Breast epithelium (tissue), 4 donors: ENCODE results near the gene KIF3B. TPM values are rescaled to one million over a fixed set of nuclear protein-coding genes. Genes with fewer than 3 reads are reported as not detected.

Experiments
- DNase-seq, 2 donors: peaks; one replicate each; pipeline ENCODE4 v3.0.0-alpha.2; 2019; ENCODE audit warnings: low spot score in 2 of 2
- H3K27ac ChIP-seq, 2 donors: fragments of 200-600 bp; sonication (generic) in 1 of 2; one replicate each; pipeline ENCODE4 v1.5.1; 2016 to 2019; ENCODE audit warnings: mild to moderate bottlenecking in 1 of 2
- H3K27me3 ChIP-seq, 2 donors: fragments of 200-600 bp; sonication (generic) in 1 of 2; one replicate each; pipeline versions ENCODE4 v1.5.1 to v1.6.0; 2017 to 2019; ENCODE audit warnings: control low read depth in 1 of 2, mild to moderate bottlenecking in 1 of 2
- H3K36me3 ChIP-seq: fragments of 200-600 bp; one replicate; pipeline ENCODE4 v1.5.1; 2019
- H3K4me1 ChIP-seq, 2 donors: fragments of 200-600 bp; sonication (generic); one replicate each; pipeline ENCODE4 v1.5.1; 2016 to 2019; ENCODE audit warnings: control low read depth in 1 of 2
- H3K4me3 ChIP-seq, 3 donors: fragments of 200-600 bp; sonication (generic); 1 replicate in 2 of 3; 2 replicates in 1 of 3; pipeline ENCODE4 v1.5.1; 2016 to 2019; ENCODE audit warnings: mild to moderate bottlenecking in 3 of 3, moderate library complexity in 2 of 3
- H3K9me3 ChIP-seq, 2 donors: fragments of 200-600 bp; sonication (generic) in 1 of 2; one replicate each; pipeline ENCODE4 v1.5.1; 2016 to 2019; ENCODE audit warnings: control low read depth in 1 of 2
- POLR2A ChIP-seq: fragments of 450-650 bp; IDR thresholded peaks from one replicate; pipeline ENCODE4 v1.6.1; 2016; ENCODE audit warnings: antibody characterized with exemption, mild to moderate bottlenecking, moderate library complexity
- POLR2AphosphoS5 ChIP-seq, 3 donors: sonication (generic); formaldehyde crosslinking; IDR thresholded peaks; one replicate each; pipeline ENCODE4 v1.6.1; 2017; ENCODE audit warnings: antibody characterized with exemption in 3 of 3
- intact Hi-C: fragments of 100-400 bp; cut with DNase I; formaldehyde crosslinking; loops from one replicate; pipeline ENCODE4 v1.15.1; 2023; ENCODE audit warnings: low total_unique reads
- total RNA-seq, 3 donors: library from RNA; depleted of rRNA; stranded (reverse); fragments of >200 nt; gene quantifications; one replicate each; pipeline ENCODE4 v1.1.0, GENCODE V29; 2016
- TF ChIP-seq, protein P1 (sequence below), 3 donors: fragments of 450-650 bp; IDR thresholded peaks; one replicate each; pipeline ENCODE4 v1.5.1; 2016 to 2017; ENCODE audit warnings: antibody characterized with exemption in 3 of 3, mild to moderate bottlenecking in 3 of 3, moderate library complexity in 3 of 3

Gene KIF3B
- total RNA-seq, 3 donors from 2014 or later = 23.7 to 28.6 (median 24.6) TPM

DNA sequence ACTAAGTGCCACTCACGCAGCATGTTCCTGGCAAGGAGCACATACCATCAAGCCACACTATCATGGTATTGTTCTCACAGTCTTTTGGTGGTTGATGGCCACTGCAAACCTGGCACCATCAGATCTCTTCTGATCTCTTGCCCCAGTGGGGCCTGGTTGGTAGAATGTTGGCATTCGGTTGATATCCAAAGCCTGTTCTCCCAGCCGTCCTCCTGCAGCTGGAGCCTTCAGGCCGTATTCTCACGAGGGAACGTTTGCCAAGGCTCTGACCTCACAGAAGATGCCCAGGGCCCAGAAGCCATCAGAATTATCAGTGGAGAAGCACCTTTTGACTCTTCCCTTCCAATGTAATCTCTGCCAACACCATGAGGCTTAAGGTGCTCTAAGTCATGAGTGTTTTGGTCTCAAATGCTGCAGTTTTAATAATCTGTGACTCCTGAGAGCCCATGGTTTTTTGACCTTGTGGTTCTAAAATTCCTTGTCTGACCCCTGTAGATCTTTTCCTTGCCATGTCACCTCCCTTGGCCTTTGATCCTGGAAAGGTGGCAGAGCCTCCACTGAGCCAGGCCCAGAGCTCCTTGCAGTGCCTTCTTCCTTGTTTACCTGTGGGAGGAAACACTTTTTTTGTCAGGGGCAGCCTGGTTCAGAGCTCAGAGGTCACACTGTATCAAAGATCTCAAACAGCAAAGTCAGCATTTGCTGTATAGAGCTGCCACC is 42.0 kb upstream of the KIF3B start:
- H3K27me3 ChIP-seq = no peaks in the 10 kb centered on the region
- no peaks in the 10 kb centered on the region for H3K9me3 ChIP-seq
- no peak for DNase-seq
- no peaks in the 10 kb centered on the region for H3K4me1 ChIP-seq
- no peak overlapping the region for H3K4me3 ChIP-seq
- intact Hi-C loops = no loop called here
- H3K27ac ChIP-seq = peak overlapping the region; percentile 48 to 54
- H3K36me3 ChIP-seq = no peaks in the 10 kb centered on the region
- TF ChIP-seq, protein P1, sequence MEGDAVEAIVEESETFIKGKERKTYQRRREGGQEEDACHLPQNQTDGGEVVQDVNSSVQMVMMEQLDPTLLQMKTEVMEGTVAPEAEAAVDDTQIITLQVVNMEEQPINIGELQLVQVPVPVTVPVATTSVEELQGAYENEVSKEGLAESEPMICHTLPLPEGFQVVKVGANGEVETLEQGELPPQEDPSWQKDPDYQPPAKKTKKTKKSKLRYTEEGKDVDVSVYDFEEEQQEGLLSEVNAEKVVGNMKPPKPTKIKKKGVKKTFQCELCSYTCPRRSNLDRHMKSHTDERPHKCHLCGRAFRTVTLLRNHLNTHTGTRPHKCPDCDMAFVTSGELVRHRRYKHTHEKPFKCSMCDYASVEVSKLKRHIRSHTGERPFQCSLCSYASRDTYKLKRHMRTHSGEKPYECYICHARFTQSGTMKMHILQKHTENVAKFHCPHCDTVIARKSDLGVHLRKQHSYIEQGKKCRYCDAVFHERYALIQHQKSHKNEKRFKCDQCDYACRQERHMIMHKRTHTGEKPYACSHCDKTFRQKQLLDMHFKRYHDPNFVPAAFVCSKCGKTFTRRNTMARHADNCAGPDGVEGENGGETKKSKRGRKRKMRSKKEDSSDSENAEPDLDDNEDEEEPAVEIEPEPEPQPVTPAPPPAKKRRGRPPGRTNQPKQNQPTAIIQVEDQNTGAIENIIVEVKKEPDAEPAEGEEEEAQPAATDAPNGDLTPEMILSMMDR (IDR thresholded peaks at IDR 0.05) = no peak
- no peak for TF ChIP-seq POLR2A
- TF ChIP-seq POLR2AphosphoS5 (IDR thresholded peaks at IDR 0.05) = no peak

DNA sequence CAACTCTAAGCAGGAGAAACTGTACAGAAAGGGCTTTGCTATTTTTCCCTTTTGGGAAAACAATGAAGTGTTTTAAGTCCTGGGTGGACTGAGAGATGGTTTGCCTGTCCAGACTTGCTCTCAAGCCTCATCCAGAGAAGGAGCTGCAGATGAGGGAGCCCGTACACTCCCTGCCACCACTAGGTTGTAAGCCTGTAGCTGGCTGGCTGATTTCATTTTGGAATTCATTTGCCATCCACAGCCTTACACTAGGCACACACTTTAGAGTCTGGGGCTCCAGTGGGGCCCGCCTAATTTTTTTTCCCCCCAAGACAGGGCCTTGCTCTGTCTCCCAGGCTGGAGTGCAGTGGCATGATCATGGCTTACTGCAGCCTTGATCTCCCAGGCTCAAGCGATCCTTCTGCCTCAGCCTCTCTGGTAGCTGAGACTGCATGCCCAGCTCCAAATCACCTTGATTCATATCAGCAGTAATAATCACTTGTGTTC is 41.4 kb upstream of the KIF3B start:
- no peak for TF ChIP-seq POLR2A
- Histone ChIP-seq H3K27me3 (no peaks in the 10 kb centered on the region), H3K9me3 (no peaks in the 10 kb centered on the region), H3K4me3 (no peak overlapping the region), H3K4me1 (no peaks in the 10 kb centered on the region), H3K36me3 (no peaks in the 10 kb centered on the region), H3K27ac (peak overlapping the region; percentile 48 to 54)
- intact Hi-C loops = no loop called here
- peak in 1 of 2 donors; percentile 24 for DNase-seq

GRCh38 chr20:32236819-32237218 is 40.6 kb upstream of the KIF3B start:
- Histone ChIP-seq H3K4me3 (no peak overlapping the region), H3K27me3 (no peaks in the 10 kb centered on the region), H3K4me1 (no peaks in the 10 kb centered on the region), H3K9me3 (no peaks in the 10 kb centered on the region), H3K36me3 (no peaks in the 10 kb centered on the region), H3K27ac (no peak overlapping the region)
- intact Hi-C loops = no loop called here
- no peak for DNase-seq
- no peak for TF ChIP-seq POLR2AphosphoS5 (IDR thresholded peaks at IDR 0.05)
- no peak for TF ChIP-seq POLR2A
- TF ChIP-seq, protein P1 (IDR thresholded peaks at IDR 0.05) = no peak

DNA sequence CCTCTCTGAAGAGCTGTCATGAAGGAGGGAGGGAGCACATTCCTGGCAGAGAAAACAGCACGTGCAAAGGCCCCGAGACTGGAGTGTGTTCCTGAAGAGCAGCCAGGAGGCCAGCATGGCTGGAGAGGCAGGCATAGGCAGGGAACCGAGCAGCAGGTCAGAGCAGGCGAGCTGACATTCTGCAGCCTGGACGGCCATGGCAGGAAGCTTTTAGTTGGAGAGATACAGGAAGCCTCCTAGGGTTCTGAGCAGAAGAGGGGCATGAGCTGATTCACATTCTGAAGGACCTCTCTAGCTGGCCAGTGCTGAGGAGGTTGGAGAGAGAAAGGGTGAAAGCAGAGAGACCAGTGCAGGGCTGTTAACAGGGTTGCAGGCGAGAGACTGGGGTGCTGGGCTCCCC is 40.0 kb upstream of the KIF3B start:
- Histone ChIP-seq H3K36me3 (no peaks in the 10 kb centered on the region), H3K4me3 (no peak overlapping the region), H3K9me3 (no peaks in the 10 kb centered on the region), H3K4me1 (no peaks in the 10 kb centered on the region), H3K27me3 (no peaks in the 10 kb centered on the region), H3K27ac (no peak overlapping the region)
- intact Hi-C loops = no loop called here
- TF ChIP-seq POLR2A (no peak), POLR2AphosphoS5 (IDR thresholded peaks at IDR 0.05) (no peak)
- TF ChIP-seq, protein P1 (IDR thresholded peaks at IDR 0.05) = no peak
- no peak for DNase-seq

DNA sequence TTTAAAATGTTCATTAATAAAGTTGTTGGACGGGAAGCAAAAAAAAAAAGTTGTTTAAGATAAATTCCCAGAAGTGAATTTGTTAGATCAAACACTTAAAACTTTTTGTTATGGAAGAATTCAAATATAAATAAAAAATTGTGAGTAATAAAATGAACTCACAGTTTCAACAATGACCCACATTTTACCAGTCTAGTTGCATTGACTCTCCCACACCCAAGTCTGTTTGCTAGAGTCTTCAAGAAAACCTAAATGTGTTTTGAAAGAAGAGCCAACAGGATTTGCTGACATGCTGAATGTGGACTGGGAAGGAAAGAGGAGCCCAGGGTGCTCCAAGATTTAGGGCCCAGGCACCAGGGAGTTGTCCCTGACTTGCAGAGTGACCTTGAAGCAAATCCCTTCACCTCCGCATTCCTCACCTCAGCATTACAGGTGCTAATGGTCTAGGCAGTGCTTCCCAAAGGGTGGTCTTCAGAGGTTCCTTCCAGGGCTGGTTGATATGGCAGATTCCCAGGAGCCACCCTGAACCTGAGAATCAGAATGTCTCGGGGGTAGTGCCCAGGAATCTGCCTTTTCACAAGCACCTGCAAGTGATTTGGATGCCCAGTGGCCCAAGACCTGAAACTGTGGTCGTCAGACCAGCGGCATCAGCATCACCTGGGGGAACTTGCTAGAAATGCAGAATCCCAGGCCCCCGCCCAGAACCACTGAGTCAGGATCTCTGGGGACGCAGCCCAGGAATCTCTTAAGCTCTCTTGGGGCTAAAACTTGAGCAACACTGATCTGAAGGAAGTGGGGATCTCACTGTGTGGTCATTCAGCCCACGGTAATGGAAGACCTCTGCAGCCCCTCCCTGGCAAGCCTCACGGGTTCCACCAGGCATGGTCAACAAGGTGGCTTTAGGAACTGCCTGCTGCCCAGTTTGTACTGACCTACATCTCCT is 38.7 kb upstream of the KIF3B start:
- intact Hi-C loops = no loop called here
- H3K27me3 ChIP-seq = no peaks in the 10 kb centered on the region
- H3K4me1 ChIP-seq = no peaks in the 10 kb centered on the region
- no peak overlapping the region for H3K4me3 ChIP-seq
- no peak overlapping the region for H3K27ac ChIP-seq
- no peak for TF ChIP-seq POLR2A
- no peak for TF ChIP-seq POLR2AphosphoS5 (IDR thresholded peaks at IDR 0.05)
- TF ChIP-seq, protein P1 (IDR thresholded peaks at IDR 0.05) = no peak
- no peak for DNase-seq
- H3K36me3 ChIP-seq = no peaks in the 10 kb centered on the region
- no peaks in the 10 kb centered on the region for H3K9me3 ChIP-seq
